GM18907 (cell line): ENCODE data around the gene MYOZ3.
A peak's percentile ranks its signal among the peaks of the same experiment; 100 is the strongest.

ENCODE experiments used
- ATAC-seq: cut with Tn5 transposase; IDR thresholded peaks from one replicate; pipeline ENCODE4 v1.9.1; 2021; ENCODE audit warnings: mild to moderate bottlenecking, moderate library complexity; ENCODE audit not compliant: unreplicated experiment

The MYOZ3 gene

DNA sequence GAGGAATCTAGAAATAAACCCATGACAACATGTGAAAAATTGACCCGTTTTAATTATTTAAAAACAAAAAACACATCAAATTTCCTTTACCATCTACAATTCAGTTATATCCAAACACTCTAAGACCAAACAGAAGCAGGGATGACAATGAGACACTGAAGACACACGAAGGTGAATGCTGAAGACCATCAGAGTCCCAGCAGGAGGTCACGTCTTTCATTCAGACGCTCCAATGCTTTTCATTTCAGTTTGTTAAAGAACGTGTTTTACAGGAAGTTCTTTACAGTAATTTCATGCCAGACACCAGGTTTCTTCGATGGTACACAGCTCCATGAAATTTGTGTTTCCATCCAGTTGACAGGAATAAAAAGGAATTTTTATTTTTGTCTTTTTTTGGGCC, 29.7 kb downstream of the MYOZ3 start:
- ATAC-seq, result no peak

DNA sequence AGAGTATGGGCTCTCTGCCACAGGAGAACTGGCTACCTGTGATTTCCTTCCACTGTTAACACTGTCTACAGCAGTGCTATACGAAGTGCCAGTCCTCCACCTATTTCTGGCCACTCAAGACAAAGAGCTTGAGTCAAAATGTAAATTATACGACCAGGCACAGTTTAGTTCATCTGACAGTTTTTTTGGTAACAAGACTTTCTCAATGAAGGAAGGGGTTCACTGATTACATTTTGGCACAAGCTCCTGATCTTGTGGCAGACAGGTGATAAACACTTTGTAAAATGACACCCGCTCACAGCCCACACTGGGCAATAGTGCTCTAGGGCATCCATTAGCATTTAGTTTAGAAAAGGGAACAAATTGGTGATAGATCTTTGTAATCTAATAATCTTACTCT, 31.2 kb downstream of the MYOZ3 start:
- ATAC-seq, result no peak

DNA sequence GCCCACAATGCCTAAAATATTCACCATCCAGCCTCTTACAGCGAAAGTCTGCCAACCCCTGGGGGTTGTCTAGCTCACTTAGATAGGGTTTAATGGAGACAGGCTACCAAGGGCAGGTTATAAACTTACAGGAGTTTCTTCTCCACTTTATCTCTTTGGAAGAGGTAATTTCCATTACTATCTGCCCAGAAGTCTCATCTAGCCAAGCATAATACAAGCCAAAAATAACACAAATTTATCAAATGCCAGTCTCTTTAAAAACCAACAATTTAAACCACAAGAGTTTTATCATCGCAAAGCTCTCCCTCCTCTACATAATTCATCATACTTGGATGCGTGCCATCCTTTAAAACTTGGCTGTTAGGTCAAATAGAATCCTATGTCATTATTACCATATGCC, 33.6 kb downstream of the MYOZ3 start:
- no peak for ATAC-seq

DNA sequence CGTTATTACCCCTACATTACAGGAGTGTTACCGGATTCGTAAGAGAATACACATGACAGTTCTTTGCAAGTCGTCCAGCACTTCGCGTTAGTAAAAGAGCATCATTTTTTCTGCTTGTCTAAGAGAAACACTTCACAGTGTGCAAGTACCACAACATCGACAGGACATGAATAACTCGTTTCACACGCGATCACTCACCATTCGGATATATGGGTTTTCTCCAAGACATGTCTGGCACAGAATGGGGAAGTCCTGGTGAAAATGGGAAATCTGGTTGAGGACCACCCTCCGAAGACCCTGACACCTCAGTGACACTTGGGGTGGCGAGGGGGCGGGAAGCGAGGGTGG, 39.2 kb downstream of the MYOZ3 start:
- peak; percentile 11 for ATAC-seq

DNA sequence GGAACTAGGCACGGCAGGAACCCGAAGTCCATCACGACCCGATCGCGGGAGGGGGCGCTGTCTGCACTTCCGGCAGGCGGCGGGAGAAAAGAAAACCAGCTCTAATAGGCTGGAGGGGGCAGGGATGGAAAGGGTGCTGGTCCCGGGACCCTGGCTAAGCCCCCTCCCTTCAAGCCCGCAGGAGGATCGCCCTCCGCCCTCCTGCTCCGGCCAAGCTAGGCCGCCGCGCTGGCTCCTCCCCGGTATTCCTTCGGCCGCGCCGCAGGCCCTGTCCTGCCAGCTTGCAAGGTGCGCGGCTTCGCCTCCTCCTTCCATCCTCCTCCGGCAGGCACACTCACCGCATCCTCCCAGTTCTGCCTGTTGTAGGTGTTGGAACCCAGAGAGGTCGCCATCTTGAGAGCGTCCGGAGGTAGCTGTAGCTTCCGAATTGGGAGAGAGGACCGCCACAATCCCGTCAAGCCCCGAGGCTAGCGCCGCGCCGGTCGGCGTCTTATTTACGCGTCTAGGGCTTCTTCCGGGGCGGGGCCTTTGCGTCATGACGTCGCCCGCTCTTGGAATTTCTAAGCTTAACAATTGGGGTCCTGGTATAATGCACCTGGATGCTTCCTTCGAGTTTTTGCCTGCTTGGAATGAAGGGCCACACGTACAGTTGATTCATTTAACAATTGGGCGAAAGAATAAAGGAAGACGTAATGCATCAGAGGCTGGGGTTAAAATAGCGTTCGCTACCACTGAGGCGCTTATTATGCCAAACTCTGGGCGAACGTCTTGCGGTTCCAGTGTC, 39.7 kb downstream of the MYOZ3 start, which contains the start of gene RBM22:
Gene RBM22 (minus strand): TSS at position 469 of the 784 bp plus-strand sequence. CDS start 77 bp downstream, at position 392.
- peak; percentile 97 for ATAC-seq

DNA sequence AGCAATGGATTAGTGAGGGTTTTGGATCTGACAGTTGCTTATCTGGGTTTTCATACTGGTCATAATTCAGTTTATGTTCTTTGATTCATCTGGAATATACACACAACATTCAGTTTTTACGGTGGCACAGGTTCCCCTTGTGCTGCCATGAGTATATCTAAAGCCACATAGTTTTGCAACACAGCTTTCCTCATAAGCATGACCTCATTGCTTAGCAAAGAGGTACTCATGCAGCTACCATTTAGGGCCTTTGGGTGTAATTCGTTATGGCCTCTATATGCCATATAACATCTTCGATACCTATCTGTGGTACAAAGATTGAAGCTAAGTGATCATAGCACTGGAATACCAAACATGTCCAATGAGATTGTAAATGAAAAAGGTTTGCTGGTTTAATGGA, 42.7 kb downstream of the MYOZ3 start:
- no peak for ATAC-seq

DNA sequence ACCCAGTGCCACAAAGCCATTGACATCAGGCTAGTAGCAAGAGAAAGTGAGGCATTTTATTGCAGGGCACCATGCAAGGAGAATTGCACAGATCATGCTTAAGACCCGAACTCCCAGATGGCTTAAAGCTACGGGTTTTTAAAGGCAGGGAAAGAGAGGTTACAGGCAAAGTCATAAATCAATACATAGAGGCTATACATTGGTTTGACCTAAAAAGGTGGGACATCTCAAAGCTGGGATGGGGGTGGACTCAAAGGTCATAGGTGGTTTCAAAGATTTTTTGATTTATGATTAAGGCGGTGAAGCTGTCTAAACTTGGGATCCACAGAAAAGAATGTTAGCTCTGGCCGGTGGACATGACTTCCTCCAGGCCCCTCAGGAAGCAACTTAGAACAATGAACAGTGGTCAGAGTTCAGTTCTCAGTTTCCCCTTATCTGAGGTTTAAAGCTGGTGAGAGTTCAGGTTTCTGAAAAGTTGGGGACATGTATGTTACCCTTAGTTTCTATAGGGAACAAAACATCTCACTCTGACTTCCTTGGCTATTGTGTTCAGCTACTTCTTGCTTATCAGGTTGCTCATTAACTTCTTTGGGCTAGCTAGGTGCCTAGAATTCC, 45.8 kb downstream of the MYOZ3 start:
- no peak for ATAC-seq

DNA sequence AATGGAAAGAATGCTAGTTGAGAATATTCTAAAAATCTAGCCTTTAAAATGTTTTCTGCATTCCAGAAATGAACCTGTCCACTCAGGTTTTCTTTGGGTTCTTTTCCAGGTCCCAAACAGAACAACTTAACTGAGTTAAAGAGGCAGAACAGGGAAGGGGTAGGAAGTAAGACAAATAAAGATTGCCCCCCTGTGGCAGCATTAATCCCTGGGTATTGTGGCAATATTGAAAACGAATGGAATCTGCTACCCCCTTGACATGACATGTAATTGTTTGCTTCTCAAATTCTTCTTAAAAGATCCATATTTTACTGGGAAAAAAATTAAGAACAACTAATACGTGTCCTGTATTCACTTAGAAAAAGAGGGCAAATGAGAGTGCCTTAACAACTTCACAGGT, 49.1 kb downstream of the MYOZ3 start:
- ATAC-seq, result no peak

DNA sequence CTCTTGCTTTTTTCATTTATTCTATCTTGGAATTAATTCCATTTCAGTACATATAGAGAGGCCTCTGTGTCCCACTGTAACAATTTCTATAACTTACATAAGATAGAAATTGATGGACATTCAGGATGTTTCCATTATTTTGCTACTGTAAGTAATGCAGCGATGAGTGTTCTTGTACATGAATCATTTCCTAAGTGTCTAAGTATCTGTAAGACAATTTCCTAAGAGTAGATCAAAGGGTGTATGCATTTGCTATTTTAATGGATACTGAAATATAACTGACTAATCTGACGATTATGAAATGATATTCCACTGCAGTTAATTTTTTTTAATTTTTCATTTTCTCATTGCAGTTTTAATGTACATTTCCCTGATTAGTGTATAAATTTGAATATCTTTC, 62.8 kb downstream of the MYOZ3 start:
- ATAC-seq, result no peak
